AG09309 (cell line): ENCODE results near the gene LRRC51.

Source experiments
- DNase-seq: peaks from one replicate; pipeline ENCODE4 v3.0.0-alpha.2; 2010; ENCODE audit warnings: low read depth
- H3K4me3 ChIP-seq: 2 replicates; pipeline ENCODE4 v1.5.1; 2011; ENCODE audit warnings: mild to moderate bottlenecking, low read depth, low read length, moderate library complexity; ENCODE audit not compliant: control insufficient read depth
- TF ChIP-seq, protein P1 (sequence below): IDR thresholded peaks from 2 replicates; pipeline ENCODE4 v1.5.1; 2011; ENCODE audit warnings: mild to moderate bottlenecking, low read depth, low read length, inconsistent platforms; ENCODE audit not compliant: insufficient read depth, control insufficient read depth; ENCODE audit errors: missing control alignments

Gene LRRC51

DNA sequence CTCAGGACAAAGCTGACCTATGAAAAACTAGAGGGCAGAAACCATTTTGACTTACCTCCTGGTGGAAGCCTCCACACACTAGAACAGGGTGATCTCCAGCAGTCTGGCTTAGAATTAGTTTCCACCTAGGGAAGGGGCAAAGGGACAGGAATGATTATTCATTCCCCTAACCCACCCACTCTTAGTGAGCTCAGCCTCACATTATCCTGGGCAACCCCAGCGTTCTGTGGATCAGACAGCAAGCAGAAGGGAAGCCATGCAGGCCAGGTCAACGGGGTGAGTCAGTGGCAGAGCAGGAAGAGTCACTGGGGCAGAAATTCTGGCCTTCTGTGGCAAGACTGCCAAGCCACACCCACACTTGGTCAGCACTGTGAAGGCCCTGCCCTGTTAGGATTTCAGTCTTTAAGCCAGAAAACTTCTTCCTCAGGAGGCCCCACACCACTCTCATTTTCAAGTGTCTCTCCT is 10.8 kb upstream of the LRRC51 start:
- H3K4me3 ChIP-seq = no peak overlapping the region
- DNase-seq = peak; percentile 40
- TF ChIP-seq, protein P1, sequence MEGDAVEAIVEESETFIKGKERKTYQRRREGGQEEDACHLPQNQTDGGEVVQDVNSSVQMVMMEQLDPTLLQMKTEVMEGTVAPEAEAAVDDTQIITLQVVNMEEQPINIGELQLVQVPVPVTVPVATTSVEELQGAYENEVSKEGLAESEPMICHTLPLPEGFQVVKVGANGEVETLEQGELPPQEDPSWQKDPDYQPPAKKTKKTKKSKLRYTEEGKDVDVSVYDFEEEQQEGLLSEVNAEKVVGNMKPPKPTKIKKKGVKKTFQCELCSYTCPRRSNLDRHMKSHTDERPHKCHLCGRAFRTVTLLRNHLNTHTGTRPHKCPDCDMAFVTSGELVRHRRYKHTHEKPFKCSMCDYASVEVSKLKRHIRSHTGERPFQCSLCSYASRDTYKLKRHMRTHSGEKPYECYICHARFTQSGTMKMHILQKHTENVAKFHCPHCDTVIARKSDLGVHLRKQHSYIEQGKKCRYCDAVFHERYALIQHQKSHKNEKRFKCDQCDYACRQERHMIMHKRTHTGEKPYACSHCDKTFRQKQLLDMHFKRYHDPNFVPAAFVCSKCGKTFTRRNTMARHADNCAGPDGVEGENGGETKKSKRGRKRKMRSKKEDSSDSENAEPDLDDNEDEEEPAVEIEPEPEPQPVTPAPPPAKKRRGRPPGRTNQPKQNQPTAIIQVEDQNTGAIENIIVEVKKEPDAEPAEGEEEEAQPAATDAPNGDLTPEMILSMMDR = no peak

DNA sequence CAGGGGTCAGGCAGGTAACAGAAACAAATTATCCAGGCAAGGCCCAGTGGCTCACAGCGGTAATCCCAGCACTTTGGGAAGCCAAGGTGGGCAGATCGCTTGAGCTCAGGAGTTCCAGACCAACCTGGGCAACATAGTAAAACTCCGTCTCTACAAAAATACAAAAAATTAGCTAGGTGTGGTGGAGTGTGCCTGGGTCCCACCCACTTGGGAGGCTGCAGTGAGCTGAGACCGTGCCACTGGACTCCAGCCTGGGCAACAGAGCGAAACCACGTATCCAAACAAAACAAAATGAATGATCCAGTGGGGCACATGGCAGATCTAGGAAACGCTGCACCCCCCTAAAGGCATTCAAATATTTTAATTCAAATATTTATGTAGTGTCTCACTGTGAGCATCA is 10.2 kb upstream of the LRRC51 start:
- DNase-seq = no peak
- H3K4me3 ChIP-seq = no peak overlapping the region
- TF ChIP-seq, protein P1 = no peak

DNA sequence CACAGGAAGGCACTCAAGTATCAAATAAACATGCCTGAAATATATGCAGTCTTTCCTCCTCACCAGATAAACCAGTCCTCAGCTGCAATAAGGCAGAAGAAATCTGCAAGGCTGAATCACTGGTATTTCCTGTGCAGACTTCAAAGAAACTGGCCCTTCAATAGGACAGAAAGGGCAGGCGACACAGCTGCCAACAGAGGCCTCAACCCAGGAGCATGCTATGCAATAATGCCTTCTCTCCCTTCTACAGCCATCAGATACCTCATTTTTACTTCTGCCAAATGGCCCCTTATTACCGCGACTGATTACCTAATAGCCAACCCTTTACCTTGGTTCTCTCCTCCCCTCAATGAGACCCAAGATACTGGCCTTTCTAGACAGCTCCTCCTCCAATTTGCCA is 8.3 kb upstream of the LRRC51 start:
- TF ChIP-seq, protein P1 = no peak
- peak; percentile 17 for DNase-seq

DNA sequence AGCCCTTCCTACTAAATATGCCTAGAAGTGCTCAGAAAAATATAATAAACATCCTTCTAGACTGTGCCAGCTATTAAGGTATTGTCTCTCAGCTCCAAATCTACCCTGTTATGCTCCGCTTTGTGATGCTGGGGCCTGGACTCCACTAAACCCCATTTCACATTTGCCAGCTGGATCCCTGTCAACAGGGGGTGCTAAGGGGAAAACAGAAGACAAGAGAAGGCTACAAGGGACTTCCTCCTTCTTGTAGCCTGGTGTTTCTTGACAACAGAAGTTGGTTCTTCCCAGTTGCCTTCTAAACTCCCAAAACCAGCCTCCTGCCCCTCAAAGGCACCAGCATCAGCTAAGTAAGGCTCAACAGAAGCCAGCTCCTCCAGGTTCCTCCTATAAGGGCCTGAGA is 5.5 kb upstream of the LRRC51 start:
- no peak for DNase-seq

More for the DNA sequence above, 8.3 kb upstream of the LRRC51 start:
- H3K4me3 ChIP-seq = no peak overlapping the region

DNA sequence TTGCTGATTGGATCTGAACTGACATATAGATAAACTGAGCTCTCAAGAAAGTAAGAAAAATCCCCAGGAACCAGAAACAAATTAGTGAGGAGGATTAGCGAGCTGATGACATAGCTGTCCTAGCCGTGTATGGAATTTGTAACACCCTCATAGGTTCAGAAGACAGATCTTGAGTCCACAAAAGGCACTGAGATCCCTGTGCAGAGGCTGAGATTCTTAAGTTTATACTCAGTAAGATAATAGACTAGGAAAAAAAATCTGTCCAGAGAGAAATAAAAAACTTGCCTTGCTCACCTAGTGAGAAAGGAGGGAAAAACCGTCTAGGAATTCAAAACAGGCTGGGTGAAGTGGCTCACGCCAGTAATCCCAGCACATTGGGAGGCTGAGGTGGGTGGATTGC is 4.9 kb upstream of the LRRC51 start:
- DNase-seq = no peak
- TF ChIP-seq, protein P1 = no peak
- no peak overlapping the region for H3K4me3 ChIP-seq

More for the DNA sequence above, 5.5 kb upstream of the LRRC51 start:
- H3K4me3 ChIP-seq = no peak overlapping the region
- TF ChIP-seq, protein P1 = peak; percentile 18

DNA sequence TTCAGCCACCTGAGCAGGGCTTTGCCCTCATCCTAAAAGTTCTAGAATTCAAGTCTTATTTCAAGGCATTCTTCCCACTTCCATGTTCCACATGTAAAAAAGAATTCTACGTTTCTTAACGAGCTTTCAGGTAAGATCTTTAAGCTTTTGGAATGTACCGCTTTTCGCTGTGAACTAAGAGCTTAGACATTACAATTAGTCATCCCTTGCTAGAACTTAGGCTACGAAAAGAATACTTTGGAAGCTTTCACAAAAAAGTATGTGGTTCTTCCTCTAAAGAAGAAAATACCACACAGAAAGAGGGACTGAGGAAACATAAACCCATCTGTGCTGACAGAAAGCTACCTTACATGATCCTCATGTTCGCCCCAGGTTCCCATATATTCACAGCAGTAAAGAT is 2.2 kb upstream of the LRRC51 start:
- H3K4me3 ChIP-seq = no peak overlapping the region; the same call in 1 of the 2 replicates
- TF ChIP-seq, protein P1 = no peak
- DNase-seq = no peak
